Kidney capillary endothelial cell (primary cell): ENCODE measurements around the gene CAPN15.

Experiments
- DNase-seq: peaks from one replicate; pipeline ENCODE4 v3.0.0-alpha.2; 2018; ENCODE audit warnings: low spot score

CAPN15 gene

DNA sequence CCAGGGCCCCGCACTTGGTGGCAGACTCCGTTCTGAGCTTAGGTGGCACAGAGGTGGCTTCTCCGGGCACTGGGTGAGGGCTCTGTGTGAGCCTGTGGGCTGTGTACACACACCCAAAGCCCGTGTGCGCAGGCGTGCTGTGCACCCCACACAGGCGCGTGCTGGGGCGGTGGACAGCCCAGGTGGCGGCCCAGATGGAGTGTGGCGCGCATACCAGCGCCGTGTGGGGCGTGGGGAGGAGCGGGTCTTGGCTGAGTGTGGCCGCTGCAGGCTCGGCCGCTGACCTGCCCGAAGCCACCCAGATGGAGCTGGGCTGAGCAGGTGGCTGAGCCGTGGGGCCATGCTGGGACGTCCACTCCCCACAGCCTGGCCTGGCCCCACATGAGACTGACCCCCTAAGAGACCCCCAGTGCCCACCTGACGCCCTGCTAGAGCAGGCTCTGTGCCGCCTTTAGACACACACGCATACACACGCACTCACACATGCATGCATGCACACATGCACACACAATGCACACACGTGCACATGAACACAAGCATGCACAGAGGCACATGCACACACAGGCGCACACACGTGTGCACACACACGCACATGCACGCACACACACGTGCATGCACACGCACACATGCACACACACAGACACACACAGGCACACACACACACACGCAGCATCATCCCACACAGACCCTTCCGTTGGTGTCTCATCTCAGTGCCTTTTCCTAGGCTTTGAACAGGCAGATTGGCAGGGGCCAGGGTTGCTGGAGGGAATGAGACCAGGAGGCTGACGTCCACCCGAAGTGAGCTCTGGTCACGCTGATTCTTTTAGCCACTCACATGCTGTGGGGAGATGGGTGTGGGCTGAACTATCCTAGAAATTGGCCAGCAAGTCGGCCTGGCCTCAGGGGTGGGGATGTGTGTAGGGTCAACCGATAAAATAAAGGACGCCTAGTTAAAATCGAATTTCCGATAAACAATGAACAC lies 34.7 kb downstream of the CAPN15 start:
- DNase-seq: no peak

DNA sequence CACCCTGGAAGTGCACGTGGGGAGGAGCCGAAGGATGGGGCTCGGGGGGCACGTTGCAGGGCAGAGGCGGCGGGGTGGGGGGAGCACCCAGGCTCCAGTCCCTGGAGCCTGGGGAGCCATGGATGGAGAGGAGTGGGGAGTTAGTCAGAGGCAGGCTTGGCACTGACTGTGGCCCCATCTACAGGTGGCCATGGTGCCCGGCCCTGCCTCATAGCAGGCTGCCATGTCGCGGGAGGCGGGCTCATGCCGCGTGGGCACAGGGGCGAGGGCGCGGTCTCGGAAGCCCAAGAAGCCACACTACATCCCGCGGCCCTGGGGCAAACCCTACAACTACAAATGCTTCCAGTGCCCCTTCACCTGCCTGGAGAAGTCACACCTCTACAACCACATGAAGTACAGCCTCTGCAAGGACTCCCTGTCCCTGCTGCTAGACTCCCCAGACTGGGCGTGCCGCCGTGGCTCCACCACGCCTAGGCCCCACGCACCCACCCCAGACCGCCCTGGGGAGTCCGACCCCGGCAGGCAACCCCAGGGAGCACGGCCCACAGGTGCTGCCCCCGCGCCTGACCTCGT lies 35.6 kb downstream of the CAPN15 start:
- no peak for DNase-seq

- DNase-seq: no peak
Measured at GRCh38 chr16:564690-565418, 37.3 kb downstream of the CAPN15 start.

DNA sequence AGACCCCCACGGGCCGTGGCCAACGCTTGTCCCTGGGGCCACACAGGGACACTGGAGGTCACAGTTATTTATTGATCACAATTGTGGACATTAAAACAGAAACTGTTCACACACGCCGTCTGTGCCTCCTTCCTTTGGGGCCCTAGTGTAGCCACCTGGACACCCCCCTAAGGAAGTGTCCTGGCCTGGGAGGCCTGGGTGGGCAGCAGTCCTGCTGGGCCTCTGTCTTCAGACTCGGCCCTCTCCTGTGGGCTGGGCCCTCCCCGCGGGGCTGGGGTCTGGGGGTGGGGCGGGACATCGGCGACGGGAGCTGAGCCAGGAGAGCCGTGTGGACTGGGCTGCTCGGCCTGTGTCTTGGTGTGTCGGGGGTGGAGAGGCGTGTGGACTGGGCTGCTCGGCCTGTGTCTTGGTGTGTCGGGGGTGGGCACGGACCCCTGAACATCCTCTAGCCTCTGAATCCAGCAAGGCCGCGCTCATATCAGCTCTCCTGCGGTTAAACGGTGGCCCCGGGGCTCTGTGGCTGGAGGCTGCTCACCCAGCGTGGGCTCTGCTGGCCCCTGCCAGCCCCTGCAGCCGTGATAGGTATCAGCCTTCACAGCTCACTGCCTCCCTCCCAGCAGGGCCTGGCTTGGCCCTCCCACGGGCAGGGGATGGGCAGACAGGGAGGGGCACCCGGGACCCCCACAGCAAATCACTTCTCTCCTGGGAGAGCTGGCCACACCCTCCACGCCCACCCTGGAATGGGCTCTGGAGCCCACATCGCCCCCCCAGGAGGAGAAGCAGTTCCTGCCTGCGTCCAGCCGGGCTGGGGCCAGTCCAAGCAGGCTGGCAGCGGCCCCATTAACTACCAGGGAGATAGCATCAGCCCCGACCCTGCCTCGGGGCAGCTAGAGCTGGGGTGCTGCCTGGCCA lies 38.2 kb downstream of the CAPN15 start:
- DNase-seq: no peak

- DNase-seq: peak; percentile 56
Measured at GRCh38 chr16:566475-567372, 39.2 kb downstream of the CAPN15 start, which contains the start of gene NHLRC4. Gene NHLRC4, plus strand, starts transcription at chr16:567005. Its CDS starts 1,043 bp downstream, at chr16:568048.

DNA sequence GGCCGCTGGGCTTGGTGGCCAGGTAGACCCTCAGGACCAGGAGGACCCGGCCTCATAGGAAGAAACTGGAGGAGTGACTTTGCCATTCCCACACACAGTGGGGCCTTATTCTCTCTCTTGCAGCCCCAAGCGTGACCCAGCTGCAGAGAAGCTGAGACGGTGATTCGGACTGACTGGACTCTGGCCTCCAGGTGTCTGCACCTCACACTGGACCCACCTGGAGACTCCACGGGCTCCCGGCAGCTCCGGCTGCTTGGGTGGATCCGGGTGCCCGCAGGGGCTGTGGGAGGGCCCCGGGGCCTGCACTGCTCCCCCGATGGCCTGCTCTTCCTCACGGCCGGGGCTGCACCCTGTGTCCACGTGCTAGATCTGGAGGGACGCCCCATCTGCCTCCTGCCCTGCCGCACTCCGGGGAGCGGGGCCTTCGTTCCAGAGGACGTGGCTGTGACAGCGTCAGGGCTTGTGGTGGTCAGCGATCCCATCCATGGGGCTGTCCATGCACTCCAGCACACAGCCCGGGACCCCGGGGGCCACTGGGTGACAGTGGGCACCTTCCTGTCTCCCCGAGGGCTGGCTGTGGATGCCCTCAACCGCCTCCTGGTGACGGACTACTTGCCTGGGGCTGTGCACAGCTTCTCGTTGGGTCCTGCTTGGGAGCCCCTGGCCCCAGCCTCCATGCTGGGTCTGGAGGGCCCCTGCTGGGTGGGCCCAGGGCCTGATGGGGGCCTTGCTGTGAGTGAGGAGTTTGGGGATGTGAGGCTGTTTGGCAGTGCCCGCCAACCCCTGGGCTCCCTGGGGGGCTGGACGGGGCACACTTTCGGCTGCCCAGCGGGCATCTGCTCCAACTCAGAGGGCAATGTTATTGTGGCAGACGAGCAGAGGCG lies 40.1 kb downstream of the CAPN15 start:
- DNase-seq: no peak

- DNase-seq: no peak
Measured at GRCh38 chr16:568401-569258, 41.1 kb downstream of the CAPN15 start.

DNA sequence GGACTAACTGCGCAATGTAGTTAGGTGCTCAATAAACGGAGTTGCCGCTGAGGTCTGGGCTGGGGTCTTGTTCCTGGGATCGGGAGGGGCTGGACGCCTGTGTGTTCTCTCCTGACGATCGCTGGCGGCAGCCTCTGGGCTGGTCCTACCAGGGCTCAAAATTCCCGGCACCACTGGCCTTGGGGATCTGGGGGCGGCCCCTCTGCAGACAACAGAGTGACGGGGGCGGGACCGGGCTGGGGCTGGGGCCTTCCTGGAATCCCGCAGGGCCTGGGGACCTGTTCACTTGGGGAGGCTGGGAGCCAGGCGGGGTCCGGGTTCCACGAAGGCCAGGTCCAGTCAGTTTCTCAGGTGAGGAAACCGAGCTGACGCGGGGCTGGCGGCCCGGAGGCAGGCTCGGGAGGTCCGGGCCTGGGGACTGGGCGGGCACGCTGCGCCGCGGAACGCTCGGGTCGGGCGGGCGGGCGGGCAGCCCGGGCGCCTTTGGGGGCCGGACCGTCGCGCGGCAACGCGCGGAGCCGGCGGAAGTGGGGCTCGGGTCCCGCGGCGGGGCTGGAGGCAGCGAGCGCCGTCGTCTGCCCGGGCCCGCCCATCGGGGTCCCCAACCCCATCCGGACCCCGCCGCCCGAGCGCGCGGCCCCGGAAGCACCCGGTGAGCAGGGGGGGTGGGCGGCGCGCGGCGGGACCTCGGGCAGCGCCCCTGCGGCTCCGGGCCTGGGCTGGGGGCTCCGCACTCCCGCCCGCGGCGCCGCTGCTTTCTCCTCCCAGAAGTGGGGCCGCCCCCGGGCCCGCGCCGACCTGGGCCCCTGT lies 42.1 kb downstream of the CAPN15 start, which contains the start of gene PIGQ:
Gene PIGQ (plus strand): TSS at position 524 of the 810 bp plus-strand sequence. CDS start 4,107 bp downstream, outside the sequence.
- DNase-seq: peak; percentile 55

- no peak for DNase-seq
Measured at GRCh38 chr16:572865-573650, 45.5 kb downstream of the CAPN15 start.

- DNase-seq: no peak
Measured at GRCh38 chr16:574021-574760, 46.7 kb downstream of the CAPN15 start.

DNA sequence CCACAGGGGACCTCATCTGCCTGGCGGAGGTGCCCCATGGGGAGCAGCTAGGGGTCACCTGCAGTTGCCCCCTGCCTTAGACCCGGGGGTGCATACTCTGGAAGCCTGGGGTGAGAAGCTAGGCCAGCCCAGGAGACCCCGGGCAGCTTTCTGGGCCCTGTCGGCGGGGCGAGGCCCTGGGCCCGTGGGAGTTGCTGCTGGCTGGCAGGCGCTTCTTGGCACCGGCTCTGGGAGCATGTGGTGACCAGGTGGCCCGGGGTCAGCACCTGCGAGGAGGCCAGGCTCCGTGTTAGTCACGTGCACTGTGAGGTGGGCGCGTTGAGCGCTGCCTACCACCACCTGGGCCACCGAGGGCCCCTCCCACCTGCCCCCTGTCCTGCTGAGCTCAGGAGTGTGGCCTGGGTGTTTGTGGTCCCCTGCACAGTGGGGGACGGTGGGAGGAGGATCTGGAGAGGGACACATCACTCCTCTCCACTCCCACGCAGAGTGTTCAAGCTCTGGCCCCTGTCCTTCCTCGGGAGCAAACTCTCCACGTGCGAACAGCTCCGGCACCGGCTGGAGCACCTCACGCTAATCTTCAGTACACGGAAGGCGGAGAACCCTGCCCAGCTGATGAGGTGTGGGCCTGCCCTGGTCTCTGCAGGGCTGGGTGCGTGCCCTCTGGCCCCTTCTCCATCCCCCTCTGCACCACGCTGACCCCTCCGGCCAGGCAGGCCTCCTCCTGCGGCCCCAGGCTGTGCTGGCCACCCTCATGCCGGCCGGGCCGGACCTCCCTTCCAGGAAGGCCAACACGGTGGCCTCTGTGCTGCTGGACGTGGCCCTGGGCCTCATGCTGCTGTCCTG lies 48.1 kb downstream of the CAPN15 start:
- no peak for DNase-seq

DNA sequence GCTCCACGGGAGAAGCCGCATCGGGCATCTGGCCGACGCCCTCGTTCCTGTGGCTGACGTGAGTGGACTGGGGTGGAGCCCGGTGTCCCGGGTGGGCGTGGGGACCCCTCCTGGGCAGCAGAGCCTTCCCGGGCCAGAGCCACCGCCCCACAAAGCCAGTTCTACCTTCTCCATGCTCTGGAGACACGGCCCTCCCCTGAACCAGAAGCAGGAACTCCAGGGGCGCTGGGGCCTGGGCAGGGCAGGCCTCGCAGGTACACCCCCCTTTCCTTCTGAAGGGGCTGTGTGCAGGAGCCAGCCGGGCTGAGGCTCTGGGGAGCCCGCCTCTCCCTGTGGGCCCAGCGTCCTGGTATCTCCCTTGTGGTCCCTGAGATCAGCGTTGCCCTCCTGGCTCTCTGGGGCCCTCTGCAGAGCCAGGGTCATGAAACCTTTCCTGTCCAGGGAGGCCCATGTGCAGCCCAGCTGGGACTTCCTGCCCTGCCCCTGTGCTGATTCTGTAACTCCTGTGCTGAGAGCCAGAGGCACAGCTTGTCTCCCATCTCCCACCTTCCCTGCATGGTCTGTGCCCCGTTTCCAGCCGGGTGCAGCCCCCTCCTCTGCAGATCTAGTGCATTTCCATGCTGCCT lies 48.8 kb downstream of the CAPN15 start:
- no peak for DNase-seq

GRCh38 chr16:576823-577201 lies 49.3 kb downstream of the CAPN15 start:
- no peak for DNase-seq

DNA sequence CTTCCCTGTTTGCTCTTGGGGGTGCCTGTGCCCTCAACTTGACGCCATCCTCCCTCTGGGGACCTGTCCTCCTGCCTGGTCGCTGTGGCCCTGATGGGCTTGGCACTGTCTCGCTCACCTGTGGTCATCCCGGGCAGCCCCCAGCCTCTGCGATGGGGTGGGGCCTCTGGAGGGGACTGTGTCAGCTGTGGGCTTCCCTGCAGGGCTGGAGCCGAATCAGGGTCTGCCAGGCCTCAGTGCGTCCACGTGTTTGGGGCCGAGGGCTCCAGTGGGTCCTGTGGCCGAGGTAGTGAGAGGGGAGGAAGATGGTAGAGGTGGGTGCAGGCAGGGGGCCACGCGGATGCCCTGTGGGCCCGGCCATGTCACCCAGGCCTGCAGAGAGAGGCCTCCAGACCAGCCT lies 50.3 kb downstream of the CAPN15 start:
- DNase-seq: no peak
